ENCODE measurements around the gene CSNK1A1.
A peak's percentile ranks its signal among the peaks of the same experiment; 100 is the strongest.
"Not testable (repeated sequence)": the region's sequence is repeated elsewhere in the genome, so short reads cannot be mapped to it uniquely, and the experiment has no call there.

The CSNK1A1 gene

DNA sequence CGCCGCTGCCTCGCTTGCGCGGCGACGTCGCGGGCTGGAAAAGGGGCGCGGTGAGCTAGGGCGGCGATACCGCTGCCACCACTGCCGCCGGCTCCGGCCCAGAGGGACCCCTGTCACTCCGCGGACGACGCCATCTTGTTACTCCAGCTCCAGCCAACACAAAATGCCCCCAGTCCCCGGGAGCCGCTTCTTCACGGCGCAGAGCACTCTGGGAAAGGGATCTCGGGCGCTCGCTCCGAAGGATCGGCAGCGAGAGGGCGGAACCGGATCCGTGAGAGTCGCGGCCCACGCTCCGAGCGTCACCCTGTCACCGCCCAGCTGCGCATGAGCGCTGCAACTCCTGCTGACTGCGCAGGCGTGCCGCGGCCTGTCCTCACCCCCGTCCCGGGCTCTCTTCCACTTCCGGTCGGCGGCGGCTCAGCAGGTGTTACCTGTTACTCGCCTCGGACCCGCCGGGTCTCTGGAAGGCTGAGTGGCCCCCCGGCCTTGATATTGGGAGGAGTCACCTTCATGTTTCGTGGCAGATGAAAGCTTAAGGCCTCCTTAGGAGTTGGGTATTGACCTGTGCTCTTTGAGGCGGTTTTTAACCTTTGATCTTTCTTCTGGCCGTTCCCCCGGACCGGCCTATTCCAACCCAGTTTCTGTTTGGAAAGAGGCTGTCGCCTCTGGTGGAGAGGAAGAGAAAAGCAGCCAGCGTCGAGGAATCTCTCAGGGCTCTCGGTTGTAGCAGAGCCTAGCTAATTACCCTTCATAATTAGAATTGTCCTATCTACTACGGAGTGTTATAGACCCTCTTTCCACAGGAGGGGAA, at the start of gene CSNK1A1:
CSNK1A1 (minus strand) TSS at position 213 of the 811 bp plus-strand sequence. CDS start 475 bp downstream, outside the sequence.
- peak; percentile 96 for DNase-seq (ENCODE audit: low read depth)

- no peak for DNase-seq (ENCODE audit: low read depth)
Measured at GRCh38 chr5:149600932-149601331, 49.7 kb upstream of the CSNK1A1 start.

DNA sequence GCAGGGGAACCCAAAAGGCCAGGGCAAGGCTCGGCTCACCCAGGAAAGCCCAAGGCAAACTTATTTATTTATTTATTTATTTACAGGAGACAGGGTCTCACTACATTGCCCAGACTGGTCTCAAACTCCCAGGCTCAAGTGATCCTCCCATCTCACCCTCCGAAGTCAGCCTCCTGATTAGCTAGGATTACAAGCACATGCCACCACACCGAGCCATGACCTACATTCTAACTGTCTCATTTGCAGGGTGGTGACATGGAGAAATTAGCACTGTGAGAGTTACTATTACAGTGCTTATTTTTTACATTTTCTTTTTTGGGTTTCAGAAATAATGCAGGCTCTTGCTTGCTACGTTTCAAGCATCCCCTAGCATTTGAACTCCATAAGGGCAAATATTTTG, 48.1 kb upstream of the CSNK1A1 start:
- no peak for DNase-seq (ENCODE audit: low read depth)

GRCh38 chr5:149598966-149599365, 47.7 kb upstream of the CSNK1A1 start:
- DNase-seq (ENCODE audit: low read depth), result no peak

DNA sequence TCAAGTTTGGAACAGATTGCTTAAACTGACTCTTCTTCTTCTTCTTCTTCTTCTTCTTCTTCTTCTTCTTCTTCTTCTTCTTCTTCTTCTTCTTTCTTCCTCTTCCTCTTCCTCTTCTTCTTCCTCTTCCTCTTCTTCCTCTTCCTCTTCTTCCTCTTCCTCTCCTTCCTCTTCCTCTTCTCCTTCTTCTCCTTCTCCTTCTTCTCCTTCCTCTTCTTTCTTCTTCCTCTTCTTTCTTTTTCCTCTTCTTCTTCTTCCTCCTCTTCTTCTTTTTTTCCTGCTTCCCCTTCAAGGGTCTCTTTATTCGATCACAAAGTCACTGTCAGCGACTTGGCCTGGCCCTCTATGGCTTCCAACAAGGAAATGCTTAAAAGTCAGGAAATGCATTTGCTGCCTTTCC, 47.0 kb upstream of the CSNK1A1 start:
- DNase-seq (ENCODE audit: low read depth), result not testable (repeated sequence)

DNA sequence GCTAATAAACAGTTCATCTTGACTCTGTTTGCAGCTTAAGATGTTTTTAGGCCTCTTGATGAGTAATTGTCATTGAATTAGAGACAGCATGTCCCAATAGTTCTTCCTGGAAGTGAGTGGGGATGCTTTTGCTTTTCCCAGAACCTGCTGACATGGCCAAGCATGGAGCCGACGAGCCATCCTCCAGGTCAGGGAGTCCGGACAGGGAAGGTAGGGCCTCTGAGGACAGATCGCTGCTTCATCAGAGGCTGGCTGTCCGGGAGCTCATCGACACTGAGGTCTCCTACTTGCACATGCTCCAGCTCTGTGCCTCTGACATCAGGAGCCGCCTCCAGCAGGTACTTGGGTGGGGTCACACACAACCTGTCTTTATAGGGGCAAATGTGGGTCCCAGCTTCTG, 46.4 kb upstream of the CSNK1A1 start:
- no peak for DNase-seq (ENCODE audit: low read depth)

GRCh38 chr5:149596712-149597111, 45.5 kb upstream of the CSNK1A1 start:
- DNase-seq (ENCODE audit: low read depth), result no peak

GRCh38 chr5:149595105-149595504, 43.9 kb upstream of the CSNK1A1 start:
- not testable (repeated sequence) for DNase-seq (ENCODE audit: low read depth)

DNA sequence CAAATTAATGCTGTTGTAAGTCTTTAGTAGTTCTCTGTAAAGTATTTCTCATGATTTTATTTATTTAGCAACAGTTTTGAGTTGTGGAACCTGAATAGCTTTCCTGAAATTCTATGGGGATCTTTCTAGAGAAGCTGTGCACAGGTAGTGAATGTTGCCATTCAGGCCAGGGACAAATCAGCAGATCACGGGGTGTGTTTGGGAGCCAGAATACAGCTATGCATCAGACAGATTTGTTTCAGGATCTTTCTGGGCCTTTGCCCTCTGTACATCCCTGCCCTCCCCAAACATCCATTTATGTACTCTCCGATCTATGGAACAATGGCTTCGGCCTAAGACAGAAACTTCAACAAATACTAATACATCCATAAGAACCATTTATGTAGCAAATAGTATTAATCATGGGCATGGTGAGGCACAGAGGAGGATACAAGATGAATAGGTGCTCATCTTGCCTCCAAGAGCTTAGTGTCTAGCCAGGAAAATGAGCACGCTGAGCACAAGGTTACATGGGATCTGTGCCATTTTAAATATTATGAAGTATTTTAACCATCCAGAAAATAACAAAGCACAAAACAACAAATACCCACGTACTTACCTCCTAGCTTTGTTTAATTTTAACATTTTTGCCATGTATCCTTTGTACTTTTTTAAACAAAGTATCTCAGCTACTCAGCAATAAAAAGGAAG, 43.1 kb upstream of the CSNK1A1 start:
- DNase-seq (ENCODE audit: low read depth), result no peak

GRCh38 chr5:149593370-149593769, 42.1 kb upstream of the CSNK1A1 start:
- DNase-seq (ENCODE audit: low read depth), result no peak

DNA sequence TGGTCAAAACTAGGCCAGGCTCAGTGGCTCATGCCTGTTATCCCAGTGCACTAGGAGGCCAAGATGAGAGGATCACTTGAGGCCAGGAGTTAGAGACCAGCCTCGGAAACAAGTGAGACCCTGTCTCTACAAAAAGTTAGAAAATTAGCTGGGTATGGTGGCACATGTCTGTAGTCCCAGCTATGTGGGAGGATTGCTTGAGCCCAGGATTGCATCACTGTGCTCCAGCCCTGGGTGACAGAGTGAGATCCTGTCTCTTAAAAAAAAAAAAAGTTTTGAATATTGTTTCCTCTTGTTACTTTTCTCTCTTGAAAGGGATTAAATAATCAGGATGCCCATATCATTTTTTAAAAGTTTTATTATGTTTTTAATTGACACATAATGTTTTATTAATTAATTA, 37.7 kb upstream of the CSNK1A1 start:
- no peak for DNase-seq (ENCODE audit: low read depth)

DNA sequence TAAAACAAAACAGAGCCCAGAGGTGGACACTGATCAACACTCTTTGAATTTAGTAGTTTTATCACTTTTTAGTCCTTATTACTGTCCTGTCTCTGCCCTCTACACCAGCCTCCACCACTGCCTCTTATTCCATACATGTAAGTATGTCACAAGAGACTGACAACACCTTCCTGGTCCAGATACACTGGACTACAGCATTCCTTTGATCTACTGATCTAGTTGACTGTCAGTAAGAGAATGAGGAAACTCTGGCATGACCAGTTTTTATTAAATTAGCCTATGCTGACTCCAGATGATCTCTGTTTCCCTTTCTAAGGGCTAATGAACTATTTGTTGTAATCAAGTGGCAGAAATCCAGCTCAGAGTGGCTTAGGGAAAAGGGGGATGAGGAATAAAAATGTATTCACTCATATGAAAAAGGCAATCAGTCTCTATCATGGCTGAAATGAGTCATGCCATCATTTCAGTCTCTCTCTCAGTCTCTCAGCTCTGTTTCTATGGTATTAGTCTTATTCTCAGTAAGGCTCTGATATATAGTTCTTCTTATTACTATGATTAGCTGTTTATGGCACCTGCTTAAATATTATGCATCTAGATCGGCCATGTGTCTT, 35.6 kb upstream of the CSNK1A1 start:
- no peak for DNase-seq (ENCODE audit: low read depth)

DNA sequence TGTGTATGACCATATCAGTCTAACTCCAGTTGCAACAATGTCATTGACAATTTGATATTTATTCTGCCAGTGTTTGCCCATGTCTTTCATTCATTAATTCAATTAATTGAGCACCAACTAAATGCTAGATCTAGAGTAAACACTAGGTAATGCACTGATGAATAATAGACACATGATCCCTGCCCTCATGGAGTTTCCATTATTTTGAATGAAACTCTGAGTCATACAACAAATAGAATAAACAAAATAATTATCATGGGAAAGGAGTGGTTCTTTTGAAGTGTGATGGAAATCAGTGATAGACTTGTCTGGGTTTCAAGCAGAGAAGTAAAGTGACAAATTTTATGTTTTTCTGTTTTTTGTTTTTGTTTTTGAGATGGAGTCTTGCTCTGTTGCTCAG, 34.7 kb upstream of the CSNK1A1 start:
- DNase-seq (ENCODE audit: low read depth), result no peak

DNA sequence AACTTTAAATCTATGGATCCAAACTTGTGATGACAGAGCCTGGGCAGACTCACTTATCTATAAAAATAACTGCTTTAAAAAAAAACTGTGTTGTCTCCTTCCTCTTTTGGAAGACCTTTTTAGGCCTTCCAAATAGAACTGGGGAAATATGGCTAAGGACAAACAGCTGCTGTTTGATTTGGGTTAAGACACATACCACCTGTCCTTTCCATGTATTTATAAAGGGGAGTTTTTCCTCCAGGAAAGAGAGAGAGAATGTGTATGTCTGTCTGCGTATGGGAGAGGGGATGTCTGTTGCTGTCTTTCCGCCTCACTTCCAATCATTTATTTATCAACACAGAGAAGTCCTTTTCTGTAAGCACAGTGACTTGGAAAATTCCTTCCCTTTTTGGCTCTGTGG, 32.9 kb upstream of the CSNK1A1 start:
- DNase-seq (ENCODE audit: low read depth), result no peak

DNA sequence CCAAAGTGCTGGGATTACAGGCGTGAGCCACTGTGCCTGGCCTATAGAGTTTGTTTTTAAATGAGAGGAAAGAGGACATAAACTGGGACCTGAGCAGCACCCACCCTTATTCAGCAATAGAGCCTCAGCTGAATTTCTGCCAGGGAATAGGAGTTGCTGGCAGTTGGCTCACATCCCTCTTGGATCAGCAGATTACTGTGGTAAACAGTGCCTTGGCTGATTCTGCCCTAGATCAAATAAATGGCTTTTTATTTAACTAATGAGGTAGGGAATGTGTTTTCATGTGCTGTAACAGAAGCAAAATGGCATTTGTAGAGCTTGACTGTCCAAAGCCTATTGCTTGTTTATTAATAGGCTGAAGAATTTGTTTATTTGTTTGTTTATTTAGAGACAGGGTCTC, 32.2 kb upstream of the CSNK1A1 start:
- no peak for DNase-seq (ENCODE audit: low read depth)

DNA sequence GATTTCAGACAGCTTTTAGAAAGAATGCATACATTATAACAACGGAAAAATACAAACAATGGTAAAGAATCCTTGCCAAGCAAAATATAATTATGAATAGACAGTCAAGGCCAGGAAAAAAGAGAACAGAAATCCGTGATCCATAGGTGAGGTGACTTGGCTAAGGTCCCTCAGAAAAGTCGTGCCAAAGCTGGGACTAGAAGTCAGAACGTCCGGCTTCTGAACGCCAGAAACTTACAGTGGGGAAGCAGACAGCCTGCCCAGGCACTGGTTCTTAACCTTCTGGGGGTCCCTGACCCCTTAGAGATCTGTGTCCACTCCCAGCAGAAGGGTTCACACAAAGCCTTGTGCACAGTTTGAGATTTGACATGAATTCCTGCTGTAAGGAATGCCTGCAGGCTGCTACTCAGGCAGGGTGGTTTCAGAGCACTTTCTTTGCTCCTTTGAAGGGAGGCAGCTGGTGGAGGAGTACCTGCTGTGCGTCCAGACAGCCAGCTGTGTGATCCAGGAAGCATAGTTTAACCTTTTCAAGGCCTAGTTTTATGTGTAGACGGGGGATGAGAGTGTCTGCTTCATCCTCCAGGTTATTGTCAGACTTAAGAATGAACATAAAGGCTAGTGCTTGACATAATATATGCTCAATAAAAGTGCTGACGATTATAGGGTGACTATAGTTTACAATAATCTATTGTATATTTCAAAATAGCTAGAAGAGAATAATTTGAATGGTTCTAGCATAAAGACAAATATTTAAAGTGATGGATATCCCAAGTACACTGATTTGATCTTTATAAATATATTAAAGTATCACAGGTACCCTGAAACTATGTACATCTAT, 30.9 kb upstream of the CSNK1A1 start:
- DNase-seq (ENCODE audit: low read depth), result no peak

DNA sequence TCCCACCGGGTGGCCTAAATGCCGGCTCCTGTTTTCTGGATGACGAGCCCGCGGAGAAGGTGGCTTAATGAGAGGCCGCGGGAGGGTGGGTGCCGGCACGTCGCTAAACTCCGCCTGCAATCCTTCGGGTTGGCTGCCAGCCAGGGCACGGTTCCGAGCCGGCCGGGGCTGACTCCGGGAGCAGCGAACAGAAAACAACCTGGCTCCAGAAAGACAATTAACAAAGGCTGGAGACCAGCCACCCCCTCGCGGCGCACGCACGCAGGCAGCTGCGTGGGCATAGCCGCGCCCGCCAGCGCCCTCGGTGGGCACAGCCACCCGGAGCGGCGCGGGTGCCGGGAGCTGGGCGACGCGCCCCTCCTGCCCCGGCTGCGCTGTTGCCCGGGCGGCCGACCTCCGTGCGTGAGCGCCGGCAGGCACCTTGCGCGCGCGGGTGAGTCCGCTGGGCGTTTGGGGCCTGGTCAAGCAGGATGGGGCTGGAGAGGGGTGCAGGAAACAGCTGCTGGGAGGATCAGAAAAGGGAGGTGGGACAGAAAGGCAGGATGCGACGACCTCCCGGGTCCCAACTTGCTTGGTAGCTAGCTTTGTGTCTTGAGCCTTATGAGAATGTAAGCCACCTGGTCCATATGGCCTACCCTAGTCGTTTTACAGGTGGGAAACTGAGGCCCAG, 30.1 kb upstream of the CSNK1A1 start, which contains the start of gene ARHGEF37:
ARHGEF37 (plus strand) TSS at position 307 of the 670 bp plus-strand sequence. CDS start 16,272 bp downstream, outside the sequence.
- DNase-seq (ENCODE audit: low read depth), result peak; percentile 7

- DNase-seq (ENCODE audit: low read depth), result no peak
Measured at GRCh38 chr5:149580808-149581191, 29.6 kb upstream of the CSNK1A1 start.

GRCh38 chr5:149578896-149579295, 27.7 kb upstream of the CSNK1A1 start:
- DNase-seq (ENCODE audit: low read depth), result no peak

GRCh38 chr5:149576021-149576420, 24.8 kb upstream of the CSNK1A1 start:
- no peak for DNase-seq (ENCODE audit: low read depth)

GRCh38 chr5:149575131-149575530, 23.9 kb upstream of the CSNK1A1 start:
- DNase-seq (ENCODE audit: low read depth), result no peak

Data from stimulated activated CD8-positive, alpha-beta memory T cell treated with anti-CD3 and anti-CD28 coated beads, Interleukin-15, amount 100 ng/mL, for 1 hour (primary cell).